Kidney (tissue), 14 donors: ENCODE data around the gene ZNF70. TPM values are rescaled to one million over a fixed set of nuclear protein-coding genes. Genes with fewer than 3 reads are reported as not detected.
A peak's percentile ranks its signal among the peaks of the same experiment; 100 is the strongest.

ENCODE experiments used
- DNase-seq, 5 donors: peaks; one replicate each; pipeline ENCODE4 v3.0.0-alpha.2; 2013 to 2020
- FAIRE-seq: peaks from 2 replicates; lab custom pipeline; 2012; peaks lifted over from hg19 to GRCh38; lab: Jason Lieb, UNC
- H3K27ac ChIP-seq, 2 donors: one replicate each; pipeline ENCODE4 v1.7.0; 2013; ENCODE audit warnings: low read depth in 2 of 2, low read length in 2 of 2, inconsistent platforms in 1 of 2
- H3K27me3 ChIP-seq: one replicate; pipeline ENCODE4 v1.7.1; 2013; ENCODE audit warnings: low read length, inconsistent platforms; ENCODE audit not compliant: control insufficient read depth, insufficient read depth
- H3K36me3 ChIP-seq, 3 donors: one replicate each; pipeline versions ENCODE4 v1.7.0 to v1.7.1; 2013; ENCODE audit warnings: low read length in 3 of 3, control low read depth in 1 of 3, inconsistent platforms in 1 of 3; ENCODE audit not compliant: insufficient read depth in 3 of 3, control insufficient read depth in 2 of 3
- H3K4me1 ChIP-seq, 3 donors: one replicate each; pipeline versions ENCODE4 v1.7.0 to v1.7.1; 2013; ENCODE audit warnings: low read length in 3 of 3, inconsistent platforms in 1 of 3, low read depth in 1 of 3; ENCODE audit not compliant: control insufficient read depth in 2 of 3, insufficient read depth in 2 of 3
- H3K4me3 ChIP-seq, 3 donors: one replicate each; pipeline versions ENCODE4 v1.7.0 to v1.8.1; 2013; ENCODE audit warnings: low read length in 3 of 3, control low read depth in 1 of 3, inconsistent platforms in 1 of 3
- H3K9ac ChIP-seq, 3 donors: one replicate each; pipeline versions ENCODE4 v1.7.0 to v1.7.1; 2013; ENCODE audit warnings: low read length in 3 of 3, control low read depth in 1 of 3, inconsistent platforms in 1 of 3
- H3K9me3 ChIP-seq, 3 donors: one replicate each; pipeline versions ENCODE4 v1.7.0 to v1.7.1; 2013; ENCODE audit warnings: low read length in 3 of 3, control low read depth in 1 of 3, inconsistent platforms in 1 of 3; ENCODE audit not compliant: control insufficient read depth in 2 of 3, insufficient read depth in 1 of 3
- intact Hi-C: fragments of 100-400 bp; cut with DNase I; formaldehyde crosslinking; loops from one replicate; pipeline ENCODE4 v1.11.1; 2022
- polyA plus RNA-seq: library from polyadenylated mRNA; stranded (reverse); fragments of 350-450 nt; fragmentation: Illumina TruSeq; extraction: RNeasy Lipid Tissue Mini Kit (QIAGEN cat#74804); gene quantifications from one replicate; pipeline ENCODE4 v1.2.3, GENCODE V29; 2014; ENCODE audit warnings: low read depth, low replicate concordance; ENCODE audit not compliant: insufficient read depth
- total RNA-seq: library from RNA; stranded (reverse); fragmentation: NEBNext Ultra II Directional; extraction: Animal tissue kit (Norgen Biotek cat#: 25700); gene quantifications from one replicate; pipeline ENCODE4 v1.2.1, GENCODE V29; 2021
- TF ChIP-seq, protein P1 (sequence below): IDR thresholded peaks from 3 replicates; pipeline ENCODE4 v1.5.1; 2012; ENCODE audit warnings: mild to moderate bottlenecking, moderate library complexity, borderline replicate concordance; ENCODE audit not compliant: insufficient read depth; ENCODE audit errors: extremely low read depth
- donor health status: control.
- donor health status: control.
- donor health status: control.
- donor health status: control.
- donor health status: control.
- donor health status: DM: yes; HTN: yes; CAD: no.
- donor health status: Normal renal cell carcinoma (clear cell type).

The ZNF70 gene
- total and polyA plus RNA-seq, 2 donors from 2014 or later, result 1.1 to 6.6 TPM

DNA sequence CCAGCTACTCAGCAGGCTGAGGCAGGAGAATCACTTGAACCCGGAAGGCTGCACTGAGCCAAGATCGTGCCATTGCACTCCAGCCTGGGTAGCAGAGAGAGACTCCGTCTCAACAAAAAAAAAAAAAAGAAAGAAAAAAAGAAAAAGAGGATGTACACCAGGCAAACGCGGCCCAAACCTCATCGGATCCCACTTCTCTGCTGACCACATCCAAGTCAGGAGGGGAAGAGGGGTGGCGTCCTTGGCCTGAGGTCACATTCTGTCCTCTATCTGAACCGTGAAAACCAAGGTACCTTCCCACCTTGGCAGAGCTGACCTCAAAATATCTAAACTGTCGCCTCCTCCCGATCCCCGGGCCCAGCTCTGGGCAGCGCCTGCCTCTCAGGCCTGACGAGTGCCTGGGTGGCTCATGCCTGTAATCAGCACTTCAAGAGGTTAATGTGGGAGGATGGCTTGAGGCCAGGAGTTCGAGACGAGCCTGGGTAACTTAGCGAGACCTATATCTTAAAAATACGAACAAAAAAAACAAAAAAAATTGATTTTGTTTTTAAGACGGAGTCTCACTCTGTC, 35.0 kb downstream of the ZNF70 start:
- Histone ChIP-seq H3K36me3 (peaks cover 0 to 12% (median 8%) of the 10 kb centered on the region in 3 donors), H3K9ac (peak overlapping the region in 1 of 3 donors; percentile 84), H3K4me1 (peaks cover 0 to 7% (median 0%) of the 10 kb centered on the region in 3 donors), H3K27ac (peak overlapping the region in 1 of 2 donors; percentile 63), H3K4me3 (peak overlapping the region in 2 of 3 donors; percentile 77 to 85), H3K9me3 (no peaks in the 10 kb centered on the region), H3K27me3 (no peaks in the 10 kb centered on the region)
- peak in 2 of 5 donors; percentile 19 to 51 for DNase-seq
- TF ChIP-seq, protein P1, sequence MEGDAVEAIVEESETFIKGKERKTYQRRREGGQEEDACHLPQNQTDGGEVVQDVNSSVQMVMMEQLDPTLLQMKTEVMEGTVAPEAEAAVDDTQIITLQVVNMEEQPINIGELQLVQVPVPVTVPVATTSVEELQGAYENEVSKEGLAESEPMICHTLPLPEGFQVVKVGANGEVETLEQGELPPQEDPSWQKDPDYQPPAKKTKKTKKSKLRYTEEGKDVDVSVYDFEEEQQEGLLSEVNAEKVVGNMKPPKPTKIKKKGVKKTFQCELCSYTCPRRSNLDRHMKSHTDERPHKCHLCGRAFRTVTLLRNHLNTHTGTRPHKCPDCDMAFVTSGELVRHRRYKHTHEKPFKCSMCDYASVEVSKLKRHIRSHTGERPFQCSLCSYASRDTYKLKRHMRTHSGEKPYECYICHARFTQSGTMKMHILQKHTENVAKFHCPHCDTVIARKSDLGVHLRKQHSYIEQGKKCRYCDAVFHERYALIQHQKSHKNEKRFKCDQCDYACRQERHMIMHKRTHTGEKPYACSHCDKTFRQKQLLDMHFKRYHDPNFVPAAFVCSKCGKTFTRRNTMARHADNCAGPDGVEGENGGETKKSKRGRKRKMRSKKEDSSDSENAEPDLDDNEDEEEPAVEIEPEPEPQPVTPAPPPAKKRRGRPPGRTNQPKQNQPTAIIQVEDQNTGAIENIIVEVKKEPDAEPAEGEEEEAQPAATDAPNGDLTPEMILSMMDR, result no peak
- no peak for FAIRE-seq
- intact Hi-C loops, result no loop called here

DNA sequence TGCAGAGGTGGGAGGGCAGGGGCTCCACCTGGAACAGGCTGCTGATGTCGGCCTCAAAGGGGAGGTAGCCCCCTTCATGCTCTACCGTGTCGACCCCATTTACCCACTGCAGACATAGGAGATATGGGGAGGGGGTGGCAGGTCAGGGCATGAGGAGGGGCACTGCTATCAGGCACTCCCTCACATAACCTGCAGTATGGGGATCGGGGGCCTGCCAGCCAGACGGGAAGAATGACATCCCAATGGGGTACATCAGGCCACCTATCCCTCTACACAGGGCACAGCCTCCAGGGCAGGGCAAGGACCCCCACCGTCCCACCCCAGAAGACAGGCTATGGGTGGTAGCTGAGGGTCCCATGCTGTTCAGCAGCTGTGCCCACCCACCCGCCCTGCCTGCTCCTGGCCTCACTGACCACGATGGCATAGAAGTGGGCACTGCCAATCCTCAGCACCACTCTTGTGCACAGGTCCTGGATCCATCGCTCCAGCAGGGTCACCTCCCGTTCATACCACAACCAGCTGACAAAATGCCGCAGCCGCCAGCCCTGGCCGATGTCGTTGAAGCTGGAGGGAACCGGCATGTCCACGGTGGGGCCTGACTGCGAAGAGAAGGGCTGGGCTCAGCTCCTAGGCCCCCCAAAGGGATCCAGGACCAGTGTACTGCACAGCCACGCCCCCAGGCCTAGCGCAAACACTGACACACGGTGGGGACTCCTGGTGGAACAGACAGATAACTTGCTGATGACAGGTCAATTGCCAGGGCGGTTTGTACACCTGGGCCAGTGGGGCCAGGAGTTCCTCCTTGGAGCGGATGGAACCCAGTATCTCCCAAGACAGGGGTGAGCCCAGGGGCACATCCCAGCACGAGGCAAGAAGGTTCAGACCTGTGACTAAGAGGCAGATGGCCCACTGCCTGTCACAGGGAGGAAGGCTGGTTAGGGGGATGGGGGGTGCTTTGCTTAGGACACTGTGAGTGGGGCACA, 36.0 kb downstream of the ZNF70 start:
- Histone ChIP-seq H3K9ac (no peak overlapping the region), H3K36me3 (peaks cover 0 to 22% (median 17%) of the 10 kb centered on the region in 3 donors), H3K4me3 (peak overlapping the region in 1 of 3 donors; percentile 85), H3K9me3 (no peaks in the 10 kb centered on the region), H3K27me3 (no peaks in the 10 kb centered on the region), H3K27ac (no peak overlapping the region), H3K4me1 (peaks cover 0 to 7% (median 0%) of the 10 kb centered on the region in 3 donors)
- FAIRE-seq, result no peak
- intact Hi-C loops, result no loop called here
- TF ChIP-seq, protein P1, result no peak
- DNase-seq, result no peak

DNA sequence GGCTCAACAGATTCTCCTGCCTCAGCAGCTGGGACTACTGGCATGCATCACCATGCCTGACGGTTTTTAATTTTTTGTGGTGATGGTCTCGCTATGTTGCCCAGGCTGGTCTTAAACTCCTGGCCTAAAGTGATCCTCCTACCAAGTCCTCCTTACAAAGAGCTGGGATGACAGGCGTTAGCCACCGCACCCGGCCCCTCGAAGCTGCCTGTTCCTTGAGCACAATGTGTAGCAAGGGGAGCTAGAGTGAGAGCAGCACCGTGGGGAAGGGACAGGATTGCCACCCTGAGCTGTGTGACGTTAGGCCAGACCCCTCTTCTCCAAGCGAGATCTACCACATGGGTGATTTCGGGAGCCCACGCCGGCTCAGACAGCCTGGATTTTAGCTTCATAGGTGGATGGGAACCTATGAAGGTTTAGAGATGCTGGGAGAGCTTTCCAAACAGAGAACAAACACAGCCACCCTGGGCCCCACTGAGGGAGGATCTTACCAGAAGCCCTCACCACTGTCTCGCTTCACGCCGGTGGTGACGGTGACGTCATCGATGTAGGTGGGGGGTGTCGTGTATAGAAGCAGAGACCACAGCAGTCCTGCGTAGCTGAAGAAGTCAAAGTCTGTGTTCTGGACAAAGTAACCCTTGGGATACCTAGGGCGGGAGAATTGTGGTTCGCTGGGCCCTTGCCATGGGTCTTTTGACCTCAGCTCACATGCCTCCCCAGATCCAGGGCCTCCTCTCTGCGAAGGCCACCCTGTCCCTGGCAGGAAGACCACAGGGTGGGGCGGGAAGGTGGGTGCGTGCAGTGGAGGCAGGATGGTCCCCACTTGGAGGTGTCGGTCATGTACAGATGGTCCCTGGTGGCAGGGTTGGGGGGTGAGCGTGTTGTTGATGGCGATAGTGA, 37.0 kb downstream of the ZNF70 start:
- TF ChIP-seq, protein P1, result no peak
- Histone ChIP-seq H3K9ac (no peak overlapping the region), H3K36me3 (peaks cover 3 to 31% (median 27%) of the 10 kb centered on the region in 3 donors), H3K27me3 (no peaks in the 10 kb centered on the region), H3K4me1 (peaks cover 0 to 7% (median 0%) of the 10 kb centered on the region in 3 donors), H3K9me3 (no peaks in the 10 kb centered on the region), H3K27ac (peak overlapping the region in 1 of 2 donors; percentile 27), H3K4me3 (no peak overlapping the region)
- FAIRE-seq, result no peak
- intact Hi-C loops, result no loop called here
- DNase-seq, result peak in 1 of 5 donors; percentile 40
